A549 (cell line): ENCODE results near the gene VEGFC. TPM values are rescaled to one million over a fixed set of nuclear protein-coding genes. Genes with fewer than 3 reads are reported as not detected.
A peak's percentile ranks its signal among the peaks of the same experiment; 100 is the strongest.

ENCODE experiments used
- ATAC-seq, 2 experiments: fragments of 200-7000 bp in 1 of 2; fragments of >200 bp in 1 of 2; cut with Nextera tagmentation in 1 of 2; cut with Tn5 transposase in 1 of 2; 3 replicates each; pipeline versions ENCODE4 v1.8.0 to v1.9.1; 2018 to 2020; ENCODE audit warnings: mild to moderate bottlenecking in 1 of 2, moderate library complexity in 1 of 2
- CTCF ChIA-PET: fragments of 300-600 bp; sonication (Branson Sonifier 250); formaldehyde crosslinking; extraction: SDS; loops from one replicate; lab custom pipeline; 2021; ENCODE audit warnings: antibody characterized with exemption, inconsistent platforms; lab: Yijun Ruan, JAX
- POLR2A ChIA-PET: fragments of 350-600 bp; formaldehyde crosslinking; extraction: SDS; loops from one replicate; lab custom pipeline; 2021; ENCODE audit warnings: antibody characterized with exemption, inconsistent platforms; lab: Yijun Ruan, JAX
- DNase-seq, 2 experiments: peaks; one replicate each; pipeline versions ENCODE4 v3.0.0 to v3.0.0-alpha.2; 2011 to 2016; ENCODE audit warnings: low read depth in 1 of 2, low spot score in 1 of 2
- FAIRE-seq: peaks from 2 replicates; lab custom pipeline; 2011; peaks lifted over from hg19 to GRCh38; lab: Jason Lieb, UNC
- H3K27ac ChIP-seq, 2 experiments: fragments of >200 bp; sonication (Bioruptor Twin); formaldehyde crosslinking; 3 replicates each; pipeline ENCODE4 v1.5.1; 2016 to 2017
- H3K4me1 ChIP-seq: fragments of >200 bp; sonication (Bioruptor Twin); formaldehyde crosslinking; 3 replicates; pipeline ENCODE4 v1.6.1; 2016
- H3K4me2 ChIP-seq: fragments of >200 bp; sonication (Bioruptor Twin); formaldehyde crosslinking; 3 replicates; pipeline ENCODE4 v1.6.1; 2016
- H3K4me3 ChIP-seq: fragments of >200 bp; sonication (Bioruptor Twin); formaldehyde crosslinking; 3 replicates; pipeline ENCODE4 v1.5.1; 2016
- H3K9me3 ChIP-seq: fragments of >200 bp; sonication (Bioruptor Twin); formaldehyde crosslinking; 3 replicates; pipeline ENCODE4 v1.6.1; 2016
- BHLHE40 ChIP-seq: IDR thresholded peaks from 2 replicates; pipeline ENCODE4 v1.6.1; 2012; ENCODE audit warnings: low read depth, low read length, inconsistent platforms
- CBX8 ChIP-seq: fragments of 200-600 bp; sonication (generic); IDR thresholded peaks from 2 replicates; pipeline ENCODE4 v1.6.1; 2016
- CEBPB ChIP-seq, 2 experiments: fragments of >200 bp in 1 of 2; sonication (Bioruptor Twin) in 1 of 2; formaldehyde crosslinking in 1 of 2; IDR thresholded peaks; 2 replicates each; pipeline ENCODE4 v1.6.1; 2012 to 2016
- EHMT2 ChIP-seq: fragments of 200-600 bp; sonication (generic); IDR thresholded peaks from 2 replicates; pipeline ENCODE4 v1.6.1; 2016; ENCODE audit warnings: antibody characterized with exemption, low read depth, mild to moderate bottlenecking, moderate library complexity
- HDAC2 ChIP-seq: fragments of 200-600 bp; sonication (generic); IDR thresholded peaks from 2 replicates; pipeline ENCODE4 v1.6.1; 2016
- HEYL ChIP-seq: fragments of 250-450 bp; sonication (Bioruptor Pico); IDR thresholded peaks from 2 replicates; pipeline ENCODE4 v1.8.0; 2021; ENCODE audit warnings: mild to moderate bottlenecking, moderate library complexity
- HOXA7 ChIP-seq: fragments of 250-450 bp; sonication (Bioruptor Pico); IDR thresholded peaks from 2 replicates; pipeline ENCODE4 v1.5.0; 2020; ENCODE audit warnings: mild to moderate bottlenecking, moderate library complexity
- HOXB13 ChIP-seq: fragments of 250-450 bp; sonication (Bioruptor Pico); IDR thresholded peaks from 2 replicates; pipeline ENCODE4 v1.5.0; 2020; ENCODE audit warnings: low read depth, mild to moderate bottlenecking, moderate library complexity
- KDM5A ChIP-seq: fragments of 200-600 bp; sonication (generic); IDR thresholded peaks from 2 replicates; pipeline ENCODE4 v1.6.1; 2016; ENCODE audit warnings: antibody characterized with exemption, mild to moderate bottlenecking
- MAFK ChIP-seq: fragments of 450-650 bp; IDR thresholded peaks from 2 replicates; pipeline ENCODE4 v1.6.1; 2014; ENCODE audit not compliant: partially characterized antibody
- MAZ ChIP-seq: fragments of 150-350 bp; IDR thresholded peaks from 2 replicates; pipeline ENCODE4 v1.6.1; 2014; ENCODE audit warnings: antibody characterized with exemption, low read depth, low read length, borderline replicate concordance
- NPAS2 ChIP-seq: fragments of 250-450 bp; sonication (Bioruptor Pico); IDR thresholded peaks from 2 replicates; pipeline ENCODE4 v1.8.0; 2022; ENCODE audit warnings: mild to moderate bottlenecking, moderate library complexity, borderline replicate concordance
- POLR2AphosphoS2 ChIP-seq: conservative IDR thresholded peaks from 2 replicates; pipeline ENCODE4 v1.6.1; 2012; ENCODE audit warnings: low read length, improper control_type of control experiment, inconsistent platforms
- RAD21 ChIP-seq, 2 experiments: fragments of >200 bp in 1 of 2; sonication (Bioruptor Twin) in 1 of 2; formaldehyde crosslinking in 1 of 2; IDR thresholded peaks in 1 of 2; conservative IDR thresholded peaks in 1 of 2; 2 replicates in 1 of 2; 3 replicates in 1 of 2; pipeline ENCODE4 v1.6.1; 2012 to 2018; ENCODE audit warnings: inconsistent platforms in 1 of 2
- RARB ChIP-seq: fragments of 250-450 bp; sonication (Bioruptor Pico); IDR thresholded peaks from 2 replicates; pipeline ENCODE4 v1.8.0; 2021; ENCODE audit warnings: mild to moderate bottlenecking, moderate library complexity
- RCOR1 ChIP-seq: fragments of 150-350 bp; IDR thresholded peaks from 2 replicates; pipeline ENCODE4 v1.6.1; 2014; ENCODE audit warnings: antibody characterized with exemption, low read length, low read depth
- RFX5 ChIP-seq: fragments of 450-650 bp; IDR thresholded peaks from 2 replicates; pipeline ENCODE4 v1.7.1; 2014; ENCODE audit warnings: antibody characterized with exemption, mild to moderate bottlenecking, moderate library complexity
- SREBF2 ChIP-seq: fragments of 450-650 bp; IDR thresholded peaks from 2 replicates; pipeline ENCODE4 v1.6.1; 2014; ENCODE audit warnings: mild to moderate bottlenecking, moderate library complexity
- TFCP2L1 ChIP-seq: fragments of 250-450 bp; sonication (Bioruptor Pico); IDR thresholded peaks from 2 replicates; pipeline ENCODE4 v1.5.0; 2021; ENCODE audit warnings: mild to moderate bottlenecking
- TP53 ChIP-seq: fragments of 250-450 bp; sonication (Bioruptor Pico); IDR thresholded peaks from 2 replicates; pipeline ENCODE4 v1.5.0; 2021; ENCODE audit warnings: mild to moderate bottlenecking, moderate library complexity
- ZC3H11A ChIP-seq: fragments of 450-650 bp; IDR thresholded peaks from 2 replicates; pipeline ENCODE4 v1.6.1; 2014; ENCODE audit warnings: antibody characterized with exemption, mild to moderate bottlenecking
- WGBS: methylation state at CpG from one replicate; pipeline ENCODE4 v1.1.6; 2017; ENCODE audit errors: missing lambda C conversion rate; 5-methylcytosine and 5-hydroxymethylcytosine counted together
- polyA plus RNA-seq, 4 experiments: library from polyadenylated mRNA; depleted of rRNA in 3 of 4; stranded (reverse); fragments of >200 nt; fragmentation: RNase III in 1 of 4; extraction: RNeasy Plus Mini Kit Qiagen cat#74134 plus additional on column Dnase treatment in 1 of 4; gene quantifications; 2 replicates in 3 of 4; 3 replicates in 1 of 4; pipeline ENCODE4 v1.2.3, GENCODE V29; 2011 to 2017
- TF ChIP-seq, protein P1 (sequence below): fragments of 250-450 bp; sonication (Bioruptor Pico); IDR thresholded peaks from 2 replicates; pipeline ENCODE4 v1.5.0; 2020; ENCODE audit warnings: low read depth, mild to moderate bottlenecking, moderate library complexity
- TF ChIP-seq, protein P2 (sequence below): IDR thresholded peaks from 2 replicates; pipeline ENCODE4 v1.6.1; 2012; ENCODE audit warnings: low read depth, borderline replicate concordance
- TF ChIP-seq, protein P3 (sequence below): IDR thresholded peaks from 2 replicates; pipeline ENCODE4 v1.6.1; 2012

The VEGFC gene
- polyA plus RNA-seq, 2 of the 4 experiments (the other 2 are of a cell fraction): 11.6 to 14.4 TPM

DNA sequence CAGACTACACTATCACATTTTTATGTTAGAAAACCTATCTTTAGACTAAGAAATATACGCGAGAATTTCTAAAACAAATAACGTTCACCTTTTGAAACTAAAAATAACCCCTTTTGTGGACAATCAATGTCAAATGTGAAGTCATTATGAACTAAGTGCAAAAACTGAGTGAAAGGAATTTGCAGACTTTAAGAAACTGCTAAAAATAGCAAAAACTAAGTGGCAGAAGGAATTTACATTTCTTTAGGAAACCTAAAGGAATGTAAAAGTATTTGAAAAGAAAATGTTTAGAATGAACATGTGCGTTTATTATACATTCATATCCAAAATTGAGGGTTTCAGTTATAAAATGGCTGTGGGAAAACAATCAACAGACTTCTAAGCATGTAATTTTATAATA lies 58.3 kb downstream of the VEGFC start:
- H3K27ac ChIP-seq: no peak overlapping the region
- no peak overlapping the region for H3K4me3 ChIP-seq
- WGBS: 74% methylated on average over 4 of the region's 4 CpGs
- TF ChIP-seq KDM5A (no peak), RCOR1 (no peak), NPAS2 (CRISPR knock-in tag) (no peak), HDAC2 (no peak), ZC3H11A (no peak)
- TF ChIP-seq, protein P1, sequence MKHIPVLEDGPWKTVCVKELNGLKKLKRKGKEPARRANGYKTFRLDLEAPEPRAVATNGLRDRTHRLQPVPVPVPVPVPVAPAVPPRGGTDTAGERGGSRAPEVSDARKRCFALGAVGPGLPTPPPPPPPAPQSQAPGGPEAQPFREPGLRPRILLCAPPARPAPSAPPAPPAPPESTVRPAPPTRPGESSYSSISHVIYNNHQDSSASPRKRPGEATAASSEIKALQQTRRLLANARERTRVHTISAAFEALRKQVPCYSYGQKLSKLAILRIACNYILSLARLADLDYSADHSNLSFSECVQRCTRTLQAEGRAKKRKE (CRISPR knock-in tag): no peak
- TF ChIP-seq, protein P2, sequence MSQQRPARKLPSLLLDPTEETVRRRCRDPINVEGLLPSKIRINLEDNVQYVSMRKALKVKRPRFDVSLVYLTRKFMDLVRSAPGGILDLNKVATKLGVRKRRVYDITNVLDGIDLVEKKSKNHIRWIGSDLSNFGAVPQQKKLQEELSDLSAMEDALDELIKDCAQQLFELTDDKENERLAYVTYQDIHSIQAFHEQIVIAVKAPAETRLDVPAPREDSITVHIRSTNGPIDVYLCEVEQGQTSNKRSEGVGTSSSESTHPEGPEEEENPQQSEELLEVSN: no peak
- POLR2A ChIA-PET: no interaction called here
- no peaks in the 10 kb centered on the region for H3K9me3 ChIP-seq
- H3K4me2 ChIP-seq: peak overlapping the region; percentile 46; the same call in 2 of the 3 replicates
- DNase-seq (no peak), FAIRE-seq (no peak), ATAC-seq (no peak)
- H3K4me1 ChIP-seq: peaks cover 35% of the 10 kb centered on the region
- CTCF ChIA-PET: no interaction called here

DNA sequence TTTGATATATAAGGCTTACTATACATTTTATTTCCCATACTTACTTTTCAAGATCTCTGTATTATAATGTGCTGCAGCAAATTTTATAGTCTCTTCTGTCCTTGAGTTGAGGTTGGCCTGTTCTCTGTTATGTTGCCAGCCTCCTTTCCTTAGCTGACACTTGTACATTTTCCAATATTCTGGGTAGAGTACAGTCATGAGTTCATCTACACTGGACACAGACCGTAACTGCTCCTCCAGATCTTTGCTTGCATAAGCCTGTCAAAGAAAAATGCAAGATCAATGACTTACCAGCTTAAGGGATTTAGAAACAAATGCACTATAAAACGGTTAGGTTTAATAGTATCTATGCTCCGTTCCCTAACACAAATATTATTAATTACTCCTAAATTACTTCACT lies 63.2 kb downstream of the VEGFC start:
- Histone ChIP-seq H3K4me1 (peaks cover 23% of the 10 kb centered on the region), H3K9me3 (no peaks in the 10 kb centered on the region), H3K27ac (no peak overlapping the region), H3K4me3 (no peak overlapping the region), H3K4me2 (no peak overlapping the region)
- WGBS: 90% methylated on average over 3 of the region's 3 CpGs
- FAIRE-seq (no peak), ATAC-seq (no peak), DNase-seq (no peak)
- CTCF ChIA-PET: interaction anchor here (1.1 kb wide), 1 partner anchor 317 kb away, joined by 3 read pairs; no protein-coding TSS in a partner anchor
- POLR2A ChIA-PET: no interaction called here
- TF ChIP-seq EHMT2: no peak

DNA sequence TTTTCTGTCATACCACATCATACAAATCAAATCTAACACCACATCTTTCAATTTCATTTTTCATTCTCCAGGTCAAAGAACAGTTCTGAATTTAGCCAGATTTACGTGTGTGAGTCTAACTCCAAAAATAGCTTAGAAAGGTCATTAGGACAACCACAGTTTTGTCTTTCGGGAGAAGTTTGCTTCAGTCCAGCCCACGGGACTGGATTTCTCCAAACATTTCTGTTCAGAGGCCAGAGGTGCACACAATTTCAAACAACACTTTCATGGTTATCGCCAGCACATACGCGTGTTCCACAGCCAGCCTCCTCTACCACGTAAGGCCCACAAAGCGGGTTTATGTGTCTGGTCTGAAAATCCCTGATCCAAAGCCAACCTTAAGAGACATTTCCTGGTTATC lies 65.9 kb downstream of the VEGFC start:
- Histone ChIP-seq H3K4me1 (no peaks in the 10 kb centered on the region), H3K9me3 (no peaks in the 10 kb centered on the region), H3K27ac (no peak overlapping the region), H3K4me2 (no peak overlapping the region), H3K4me3 (no peak overlapping the region)
- WGBS: 92% methylated on average over 8 of the region's 8 CpGs
- POLR2A ChIA-PET: no interaction called here
- CTCF ChIA-PET: no interaction called here
- FAIRE-seq (no peak), ATAC-seq (no peak), DNase-seq (no peak)
- TF ChIP-seq HOXA7 (CRISPR knock-in tag) (no peak), MAFK (no peak), SREBF2 (no peak), CBX8 (no peak), RFX5 (no peak), TFCP2L1 (CRISPR knock-in tag) (no peak), HOXB13 (no peak)

DNA sequence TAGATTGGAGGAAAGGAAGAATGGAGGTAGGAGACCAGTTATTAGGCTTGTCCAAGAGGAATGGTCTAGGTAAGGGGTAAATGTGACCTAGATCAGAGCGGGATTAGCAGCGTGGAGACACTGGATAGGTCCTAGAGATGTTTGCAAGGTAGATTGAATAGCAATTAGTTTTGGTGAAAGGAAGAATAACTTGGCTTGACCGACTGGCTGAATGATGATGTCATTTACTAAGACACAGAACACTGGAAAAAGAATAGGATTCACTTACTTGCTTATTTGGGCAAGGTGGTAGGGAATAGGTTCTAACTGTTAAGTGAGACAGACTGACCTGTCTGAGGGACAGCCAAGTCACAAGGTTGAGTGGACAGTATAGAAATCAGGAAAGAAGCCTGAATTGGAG lies 71.3 kb downstream of the VEGFC start:
- no peak overlapping the region for H3K4me2 ChIP-seq
- H3K27ac ChIP-seq: no peak overlapping the region
- no peak overlapping the region for H3K4me3 ChIP-seq
- WGBS: 96% methylated on average over 3 of the region's 3 CpGs
- ATAC-seq (no peak), DNase-seq (no peak), FAIRE-seq (no peak)
- no peaks in the 10 kb centered on the region for H3K4me1 ChIP-seq
- POLR2A ChIA-PET: no interaction called here
- CTCF ChIA-PET: no interaction called here
- TF ChIP-seq RCOR1: no peak
- TF ChIP-seq, protein P2: no peak
- TF ChIP-seq EHMT2: no peak
- no peak for TF ChIP-seq BHLHE40
- TF ChIP-seq RFX5: no peak
- TF ChIP-seq CEBPB (IDR thresholded peaks at IDR 0.05): no peak
- no peak for TF ChIP-seq RARB (CRISPR knock-in tag)
- TF ChIP-seq HOXB13: no peak
- no peak for TF ChIP-seq POLR2AphosphoS2
- no peak for TF ChIP-seq MAZ
- TF ChIP-seq, protein P3, sequence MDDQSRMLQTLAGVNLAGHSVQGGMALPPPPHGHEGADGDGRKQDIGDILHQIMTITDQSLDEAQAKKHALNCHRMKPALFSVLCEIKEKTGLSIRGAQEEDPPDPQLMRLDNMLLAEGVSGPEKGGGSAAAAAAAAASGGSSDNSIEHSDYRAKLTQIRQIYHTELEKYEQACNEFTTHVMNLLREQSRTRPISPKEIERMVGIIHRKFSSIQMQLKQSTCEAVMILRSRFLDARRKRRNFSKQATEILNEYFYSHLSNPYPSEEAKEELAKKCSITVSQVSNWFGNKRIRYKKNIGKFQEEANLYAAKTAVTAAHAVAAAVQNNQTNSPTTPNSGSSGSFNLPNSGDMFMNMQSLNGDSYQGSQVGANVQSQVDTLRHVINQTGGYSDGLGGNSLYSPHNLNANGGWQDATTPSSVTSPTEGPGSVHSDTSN: no peak
- TF ChIP-seq RAD21 (conservative IDR thresholded peaks at IDR 0.05 in 1 of 2, IDR thresholded peaks at IDR 0.05 in 1 of 2): no peak
- TF ChIP-seq HEYL (CRISPR knock-in tag): no peak
- TF ChIP-seq TP53: no peak
- H3K9me3 ChIP-seq: no peaks in the 10 kb centered on the region
